Activated CD8-positive, alpha-beta memory T cell treated with anti-CD3 and anti-CD28 coated beads, Interleukin-2, amount 50 U/mL, for 4 hours (primary cell): Measurements from ENCODE around the gene PEX16.
A peak's percentile ranks its signal among the peaks of the same experiment; 100 is the strongest.

Experiments used
- DNase-seq: peaks from one replicate; pipeline ENCODE4 v3.0.0-alpha.2; 2020

The PEX16 gene

DNA sequence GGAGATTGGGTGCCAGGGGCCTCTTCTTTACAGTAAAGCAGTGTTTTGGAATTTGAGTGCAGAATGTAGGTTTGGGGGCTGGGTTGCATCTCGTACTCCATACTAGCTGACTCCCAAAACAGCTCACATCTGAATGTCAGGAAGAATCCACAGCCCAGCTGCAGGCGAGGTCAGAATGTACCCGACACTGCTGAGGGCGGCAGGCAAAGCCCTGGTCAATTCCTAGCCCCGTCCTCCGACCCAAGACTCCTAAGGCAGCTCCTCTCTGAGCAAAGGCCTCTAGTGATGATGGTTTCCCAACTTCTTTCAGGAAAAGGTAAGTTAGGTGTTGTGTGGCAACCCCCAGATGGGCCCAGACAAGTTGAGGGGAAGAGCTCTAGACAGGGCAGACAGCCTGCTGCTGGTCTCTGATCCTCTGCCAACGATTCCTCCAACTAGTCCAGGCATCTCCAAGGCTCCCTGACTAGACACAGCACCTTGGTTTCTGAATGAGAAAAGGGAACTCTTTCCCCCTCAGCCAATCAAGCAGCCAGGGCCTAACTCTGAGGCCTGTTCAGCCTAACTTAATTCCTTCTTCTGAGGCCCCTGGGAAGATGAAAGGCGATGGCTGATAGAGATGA lies 13.4 kb upstream of the PEX16 start:
- no peak for DNase-seq

DNA sequence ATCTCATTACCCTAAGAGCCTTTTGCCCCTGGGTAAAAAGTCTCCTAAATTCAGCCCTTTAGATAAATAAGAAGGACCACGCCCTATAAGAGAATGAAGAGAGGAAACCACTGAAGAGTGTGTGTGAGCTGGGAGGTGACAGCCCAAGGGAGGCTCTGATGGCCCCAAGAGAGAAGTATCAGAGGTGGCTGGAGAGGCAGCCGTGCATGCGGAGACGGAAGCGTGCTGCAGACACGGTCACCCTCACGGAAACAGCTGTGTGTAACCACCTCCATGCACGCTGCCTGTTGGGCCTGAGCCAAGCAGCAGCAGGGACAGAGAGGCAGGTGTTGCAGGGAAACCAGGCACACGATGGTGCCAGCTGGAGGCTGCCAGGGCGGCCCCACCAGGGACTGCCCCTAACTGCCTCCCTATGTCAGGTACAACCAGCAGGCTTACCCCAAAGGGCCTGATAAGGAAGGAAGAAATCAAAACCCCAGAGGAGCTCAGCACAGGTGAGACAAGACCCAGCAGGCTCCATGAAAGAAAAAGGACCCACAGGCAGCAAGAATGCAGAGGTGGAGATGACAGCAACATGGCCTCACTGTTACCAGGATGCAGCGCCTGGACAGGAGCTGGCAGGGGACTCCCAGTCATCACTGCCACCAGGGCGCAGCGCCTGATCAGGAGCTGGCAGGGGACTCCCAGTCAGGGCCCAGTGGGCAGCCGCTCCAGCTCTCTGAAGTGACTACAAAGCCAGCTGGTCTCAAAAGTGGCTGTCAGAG lies 12.5 kb upstream of the PEX16 start:
- no peak for DNase-seq

DNA sequence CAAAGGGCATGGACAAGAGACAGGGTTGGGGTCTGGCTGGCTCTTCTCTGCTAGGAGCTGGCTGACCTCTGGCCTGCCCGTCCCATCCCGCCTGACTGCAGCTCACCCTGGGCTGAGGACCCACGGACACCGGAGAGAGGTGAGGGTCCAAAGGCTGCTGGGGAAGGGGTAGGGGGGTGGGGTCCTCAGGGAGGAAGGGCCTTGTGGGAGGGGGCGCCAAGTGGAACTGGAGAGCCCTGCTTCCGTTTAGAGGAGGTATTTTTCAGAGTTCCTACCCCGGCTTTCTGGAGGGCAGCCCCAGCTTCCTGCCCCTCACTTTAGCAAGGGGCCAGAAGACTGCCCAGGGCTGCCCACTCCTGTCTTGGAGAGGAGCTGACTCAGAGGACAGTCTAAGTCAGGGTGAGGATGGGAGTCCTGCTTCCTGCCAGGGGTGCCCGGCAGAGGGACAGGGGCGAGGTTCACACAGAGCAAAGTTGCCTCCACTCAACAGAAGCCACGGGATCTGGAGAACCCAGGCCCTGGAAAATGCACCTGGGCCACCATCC lies 11.9 kb upstream of the PEX16 start:
- no peak for DNase-seq

DNA sequence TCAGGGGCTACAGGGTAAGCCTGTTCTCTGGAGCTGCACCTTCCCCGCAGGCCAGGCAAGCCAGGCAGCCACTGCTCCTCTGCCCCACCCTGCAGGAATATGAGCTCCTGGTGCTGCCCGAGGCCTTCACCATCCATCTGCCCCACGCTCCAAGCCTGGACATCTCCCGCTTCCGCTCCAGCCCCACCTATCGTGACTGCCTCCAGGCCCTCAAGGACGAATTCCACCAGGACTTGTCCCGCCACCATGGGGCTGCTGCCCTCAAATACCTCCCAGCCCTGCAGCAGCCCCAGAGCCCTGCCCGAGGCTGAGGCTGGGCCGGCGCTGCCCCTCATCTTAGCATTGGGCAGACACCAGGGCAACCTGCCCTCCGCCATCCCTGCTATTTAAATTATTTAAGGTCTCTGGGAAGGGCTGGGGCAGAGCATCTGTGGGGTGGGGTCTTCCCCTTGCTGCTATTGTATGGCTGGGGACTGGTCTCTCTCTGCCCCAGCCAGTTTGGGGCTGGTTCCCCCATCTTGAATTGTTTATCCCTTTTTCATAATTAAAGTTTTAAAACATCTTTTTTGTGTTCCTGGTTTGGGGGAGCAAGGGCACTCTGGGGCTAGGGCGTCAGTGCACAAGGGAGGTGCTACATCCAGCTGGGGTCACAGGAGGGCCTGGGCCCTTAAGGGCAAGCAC lies 11.0 kb upstream of the PEX16 start:
- no peak for DNase-seq

DNA sequence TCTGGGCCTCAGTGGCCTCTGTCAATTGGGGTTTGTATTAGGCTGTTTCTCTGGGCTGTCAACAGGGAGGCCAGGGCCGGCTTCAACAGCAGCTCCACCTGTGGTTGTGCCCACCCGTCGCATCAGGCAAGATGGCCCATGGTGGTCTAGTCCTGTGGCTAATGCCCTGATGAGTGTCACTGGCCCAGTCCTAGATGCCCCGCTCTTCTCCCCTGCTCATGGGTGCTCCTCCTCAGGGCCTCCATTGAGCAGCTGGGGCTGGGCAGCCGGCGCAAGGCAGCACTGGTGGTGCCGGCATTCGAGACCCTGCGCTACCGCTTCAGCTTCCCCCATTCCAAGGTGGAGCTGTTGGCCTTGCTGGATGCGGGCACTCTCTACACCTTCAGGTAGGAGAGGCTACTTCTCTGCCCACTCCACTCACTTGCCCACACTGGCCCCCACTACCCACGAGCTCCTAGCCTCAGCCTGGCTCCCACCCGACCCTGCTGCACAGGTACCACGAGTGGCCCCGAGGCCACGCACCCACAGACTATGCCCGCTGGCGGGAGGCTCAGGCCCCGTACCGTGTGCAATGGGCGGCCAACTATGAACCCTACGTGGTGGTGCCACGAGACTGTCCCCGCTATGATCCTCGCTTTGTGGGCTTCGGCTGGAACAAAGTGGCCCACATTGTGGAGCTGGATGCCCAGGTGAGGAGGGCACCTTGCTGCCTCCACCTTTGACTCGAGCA lies 10.2 kb upstream of the PEX16 start:
- no peak for DNase-seq

DNA sequence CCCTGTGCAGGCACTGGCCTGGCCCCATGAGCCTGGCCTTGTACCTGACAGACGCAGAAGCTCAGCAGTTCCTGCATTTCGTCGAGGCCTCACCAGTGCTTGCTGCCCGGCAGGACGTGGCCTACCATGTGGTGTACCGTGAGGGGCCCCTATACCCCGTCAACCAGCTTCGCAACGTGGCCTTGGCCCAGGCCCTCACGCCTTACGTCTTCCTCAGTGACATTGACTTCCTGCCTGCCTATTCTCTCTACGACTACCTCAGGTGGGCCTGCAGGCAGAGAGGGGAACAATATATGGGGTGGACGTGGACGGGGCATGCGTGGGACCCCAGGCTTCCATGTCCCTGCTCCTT lies 9.6 kb upstream of the PEX16 start:
- DNase-seq = no peak

DNA sequence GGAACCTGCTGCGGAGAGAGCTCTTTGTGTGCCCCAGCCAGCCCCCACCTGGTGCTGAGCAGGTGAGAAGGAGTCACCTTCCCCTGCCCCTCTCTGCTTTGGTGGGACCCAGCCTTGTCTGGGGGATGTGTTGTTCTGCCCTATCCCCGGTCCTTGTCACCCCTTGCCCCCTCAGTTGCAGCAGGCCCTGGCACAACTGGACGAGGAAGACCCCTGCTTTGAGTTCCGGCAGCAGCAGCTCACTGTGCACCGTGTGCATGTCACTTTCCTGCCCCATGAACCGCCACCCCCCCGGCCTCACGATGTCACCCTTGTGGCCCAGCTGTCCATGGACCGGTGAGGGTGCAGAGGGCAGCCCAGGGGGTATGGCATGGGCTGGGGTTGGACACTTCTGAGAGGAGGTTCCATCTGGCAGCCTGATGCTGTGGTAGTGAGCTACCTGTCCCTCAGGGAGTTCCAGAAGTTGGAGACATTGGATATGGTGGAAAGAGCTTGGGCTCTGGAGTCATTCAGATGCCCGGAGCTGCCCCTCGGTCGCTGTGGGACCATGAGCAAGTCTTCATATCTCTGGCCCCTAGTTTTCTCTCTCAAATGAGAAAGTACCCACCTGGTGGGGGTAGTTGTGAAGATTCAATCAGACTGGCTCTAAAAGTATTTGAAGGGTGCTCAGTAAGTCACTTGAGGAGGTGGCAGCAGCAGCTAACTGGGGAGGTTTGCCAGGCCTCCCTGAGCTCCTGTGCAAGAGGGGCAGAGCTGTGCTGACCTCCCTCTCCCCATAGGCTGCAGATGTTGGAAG lies 9.1 kb upstream of the PEX16 start:
- no peak for DNase-seq

DNA sequence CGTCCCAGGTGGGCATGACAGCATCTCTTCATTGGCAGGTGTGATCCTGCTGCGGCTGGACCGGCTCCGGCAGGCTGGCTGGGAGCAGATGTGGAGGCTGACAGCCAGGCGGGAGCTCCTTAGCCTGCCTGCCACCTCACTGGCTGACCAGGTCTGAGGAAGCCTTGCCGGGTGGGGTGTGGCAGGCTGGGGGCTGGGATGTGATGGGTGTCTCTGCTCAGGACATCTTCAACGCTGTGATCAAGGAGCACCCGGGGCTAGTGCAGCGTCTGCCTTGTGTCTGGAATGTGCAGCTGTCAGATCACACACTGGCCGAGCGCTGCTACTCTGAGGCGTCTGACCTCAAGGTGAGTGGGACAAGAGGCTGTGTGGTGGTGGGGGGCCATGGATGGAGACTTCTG lies 8.3 kb upstream of the PEX16 start:
- no peak for DNase-seq

DNA sequence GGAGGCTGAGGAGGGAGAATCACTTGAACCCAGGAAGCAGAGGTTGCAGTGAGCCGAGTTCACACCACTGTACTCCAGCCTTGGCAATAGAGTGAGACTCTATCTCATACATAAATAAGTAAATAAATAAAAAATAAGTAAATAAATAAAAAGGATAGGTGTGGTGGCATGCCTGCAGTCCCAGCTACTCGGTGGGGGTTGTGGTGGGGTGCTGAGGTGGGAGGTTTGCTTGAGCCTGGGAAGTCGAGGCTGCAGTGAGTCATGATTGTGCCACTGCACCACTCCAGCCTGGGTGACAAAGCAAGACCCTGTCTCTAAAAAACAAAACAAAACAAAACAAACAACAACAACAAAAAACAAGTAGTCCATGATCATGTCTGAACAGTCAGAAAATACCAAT lies 7.9 kb upstream of the PEX16 start:
- no peak for DNase-seq

DNA sequence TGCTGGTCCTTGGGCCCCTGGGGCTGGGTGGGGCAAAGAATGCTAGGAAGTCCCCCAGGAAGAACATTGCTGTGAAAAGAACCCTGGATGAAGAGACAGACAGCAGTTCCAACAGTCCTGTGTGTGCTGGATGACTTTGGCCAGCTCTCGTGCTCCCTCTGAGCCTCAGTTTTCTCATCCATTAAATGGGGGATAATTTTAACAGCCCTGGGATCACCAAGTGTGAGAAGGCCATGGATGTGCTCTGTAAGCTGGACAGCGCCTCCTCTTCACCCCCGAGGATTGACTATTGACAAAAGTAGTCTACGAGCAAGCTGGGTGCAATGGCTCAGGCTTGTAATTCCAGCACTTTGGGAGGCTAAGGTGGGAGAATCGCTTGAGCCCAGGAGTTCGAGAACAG lies 7.2 kb upstream of the PEX16 start:
- DNase-seq = no peak

DNA sequence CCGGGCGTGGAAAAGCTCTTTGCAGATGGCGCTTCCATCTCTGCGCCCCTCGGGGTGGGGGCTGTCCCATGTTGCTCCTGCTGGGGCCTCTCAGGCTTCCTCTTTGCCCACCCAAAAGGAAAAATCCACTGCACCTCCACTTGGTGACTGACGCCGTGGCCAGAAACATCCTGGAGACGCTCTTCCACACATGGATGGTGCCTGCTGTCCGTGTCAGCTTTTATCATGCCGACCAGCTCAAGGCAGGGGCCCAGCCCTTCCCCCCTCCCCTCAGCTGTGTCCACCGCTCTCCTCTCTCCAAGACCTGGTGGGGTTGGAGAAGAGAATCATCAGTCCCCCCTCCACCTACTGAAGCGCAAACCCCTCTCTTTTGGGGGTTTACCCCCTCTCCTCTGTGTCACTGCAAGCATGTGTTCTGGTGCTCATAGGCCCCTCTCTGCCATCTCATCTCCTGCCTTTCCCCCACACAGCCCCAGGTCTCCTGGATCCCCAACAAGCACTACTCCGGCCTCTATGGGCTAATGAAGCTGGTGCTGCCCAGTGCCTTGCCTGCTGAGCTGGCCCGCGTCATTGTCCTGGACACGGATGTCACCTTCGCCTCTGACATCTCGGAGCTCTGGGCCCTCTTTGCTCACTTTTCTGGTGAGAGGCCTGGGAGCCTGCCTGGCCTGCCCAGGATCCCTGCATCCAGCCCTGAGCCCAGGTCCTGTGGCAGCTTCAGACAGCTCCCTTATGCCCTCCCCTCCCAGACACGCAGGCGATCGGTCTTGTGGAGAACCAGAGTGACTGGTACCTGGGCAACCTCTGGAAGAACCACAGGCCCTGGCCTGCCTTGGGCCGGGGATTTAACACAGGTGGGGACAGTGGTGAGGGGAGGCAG lies 6.6 kb upstream of the PEX16 start:
- DNase-seq = no peak

DNA sequence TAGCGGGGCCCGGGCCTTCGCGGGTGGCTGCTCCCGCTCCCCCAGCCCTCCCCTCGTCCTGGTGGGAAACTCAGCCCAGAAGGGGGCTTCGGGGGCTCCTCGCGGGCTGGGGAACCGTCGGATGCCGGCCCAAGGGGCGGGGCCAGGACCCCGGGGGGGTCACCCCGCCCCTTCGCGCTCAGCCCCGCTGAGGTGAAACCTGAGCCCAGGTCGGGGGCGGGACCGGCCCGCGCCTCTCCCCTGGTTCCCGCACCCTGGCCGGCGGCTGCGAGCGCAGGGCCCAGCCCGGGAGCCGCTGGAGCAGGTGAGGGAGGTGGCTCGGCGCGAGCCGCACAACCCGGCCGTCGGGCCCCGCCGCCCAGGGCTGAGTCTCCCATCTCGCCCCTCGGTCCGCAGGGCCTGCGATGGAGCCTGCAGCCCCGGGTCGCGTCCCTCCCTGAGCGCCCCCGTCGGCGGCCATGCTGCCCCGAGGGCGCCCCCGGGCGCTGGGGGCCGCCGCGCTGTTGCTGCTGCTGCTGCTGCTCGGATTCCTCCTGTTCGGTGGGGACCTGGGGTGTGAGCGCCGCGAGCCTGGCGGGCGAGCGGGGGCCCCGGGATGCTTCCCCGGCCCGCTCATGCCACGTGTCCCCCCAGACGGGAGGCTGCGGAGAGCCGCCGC lies 4.9 kb upstream of the PEX16 start, which contains the start of gene LARGE2:
Gene LARGE2 (plus strand): TSS at position 232 of the 658 bp plus-strand sequence. CDS start 227 bp downstream, at position 459.
- DNase-seq = peak; percentile 41

DNA sequence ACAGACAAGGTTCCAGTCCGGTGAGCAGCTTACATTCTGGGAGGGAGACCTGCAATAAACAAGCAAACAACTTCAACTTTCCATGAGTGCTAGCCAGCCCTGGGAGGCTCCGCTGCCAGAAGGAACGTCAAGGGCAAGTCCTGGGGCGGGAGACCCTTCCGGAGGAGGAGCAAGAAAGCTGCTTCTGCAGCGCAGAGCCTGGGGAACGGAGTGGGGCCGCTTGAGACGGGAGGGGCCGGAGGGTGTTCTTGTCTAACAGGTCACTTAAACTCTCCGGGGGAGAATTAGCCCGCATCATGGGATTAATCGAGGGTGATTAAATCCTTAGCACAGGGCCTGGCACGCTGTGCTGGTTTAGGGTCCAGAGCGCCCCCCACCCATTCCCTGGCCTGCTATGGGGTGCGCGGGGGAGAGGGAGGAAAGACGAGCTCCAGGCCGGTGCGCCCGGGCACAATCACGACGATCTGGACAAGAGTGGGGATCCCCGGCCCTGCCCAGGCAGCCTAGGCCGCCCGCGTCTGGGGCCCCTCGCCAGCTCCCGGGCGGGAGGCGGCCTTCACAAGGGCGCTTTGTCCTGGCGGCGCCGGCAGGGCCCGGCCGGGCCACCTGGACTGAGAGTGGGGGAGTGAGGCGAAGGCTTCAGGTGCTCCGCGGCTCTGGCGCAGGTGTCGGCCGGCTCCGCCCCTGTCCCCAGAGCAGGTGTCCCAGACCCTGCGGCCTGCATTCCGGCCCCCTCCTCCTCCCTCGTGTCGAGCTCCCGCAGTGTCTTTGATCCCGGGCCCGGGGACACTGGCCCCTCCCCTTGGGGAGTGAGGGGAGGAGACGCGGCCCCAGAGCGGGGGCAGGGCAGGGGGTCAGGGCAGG lies 4.1 kb upstream of the PEX16 start:
- DNase-seq = peak; percentile 25

DNA sequence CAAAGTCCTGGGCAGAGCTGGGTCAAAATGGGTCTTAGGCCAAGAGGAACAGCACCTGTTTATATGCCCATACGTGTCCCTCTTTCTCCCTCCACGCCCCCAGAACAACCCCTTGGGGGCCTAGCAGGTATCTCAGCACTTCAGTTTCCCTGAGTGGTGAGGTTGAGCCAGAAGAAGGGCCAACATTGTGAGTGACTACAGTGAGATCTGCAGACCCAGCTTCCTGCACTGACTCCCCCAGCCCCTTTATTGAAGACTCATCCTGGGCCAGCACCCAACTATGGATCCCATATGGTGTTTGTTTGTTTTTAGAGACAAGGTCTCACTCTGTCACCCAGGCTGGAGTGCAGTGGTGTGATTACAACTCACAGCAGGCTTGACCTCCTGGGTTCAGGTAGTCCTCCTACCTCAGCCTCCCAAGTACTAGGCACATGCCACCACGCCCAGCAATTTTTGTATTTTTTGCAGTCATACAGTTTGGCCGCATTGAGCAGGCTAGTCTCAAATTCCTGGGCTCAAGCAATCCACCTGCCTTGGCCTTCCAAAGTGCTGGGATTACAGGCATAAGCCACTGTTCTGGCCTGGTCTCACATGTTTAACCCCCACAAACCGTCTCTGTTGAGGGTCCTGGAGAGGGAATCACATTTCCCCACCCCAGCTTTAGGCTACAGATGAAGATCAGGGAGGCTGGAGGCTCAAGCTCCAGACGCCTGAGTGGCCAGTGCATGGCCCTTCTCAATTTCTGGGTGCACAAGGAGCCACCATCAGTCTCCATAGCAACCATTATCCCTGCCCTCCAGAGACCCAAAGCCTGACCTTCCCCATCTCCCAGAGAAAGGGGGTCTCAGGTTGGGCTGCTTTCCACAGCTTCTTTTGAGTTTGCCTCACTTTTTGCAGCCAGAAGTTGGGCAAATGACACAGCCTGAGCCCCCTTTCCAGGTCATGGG lies 3.1 kb upstream of the PEX16 start:
- peak; percentile 13 for DNase-seq

DNA sequence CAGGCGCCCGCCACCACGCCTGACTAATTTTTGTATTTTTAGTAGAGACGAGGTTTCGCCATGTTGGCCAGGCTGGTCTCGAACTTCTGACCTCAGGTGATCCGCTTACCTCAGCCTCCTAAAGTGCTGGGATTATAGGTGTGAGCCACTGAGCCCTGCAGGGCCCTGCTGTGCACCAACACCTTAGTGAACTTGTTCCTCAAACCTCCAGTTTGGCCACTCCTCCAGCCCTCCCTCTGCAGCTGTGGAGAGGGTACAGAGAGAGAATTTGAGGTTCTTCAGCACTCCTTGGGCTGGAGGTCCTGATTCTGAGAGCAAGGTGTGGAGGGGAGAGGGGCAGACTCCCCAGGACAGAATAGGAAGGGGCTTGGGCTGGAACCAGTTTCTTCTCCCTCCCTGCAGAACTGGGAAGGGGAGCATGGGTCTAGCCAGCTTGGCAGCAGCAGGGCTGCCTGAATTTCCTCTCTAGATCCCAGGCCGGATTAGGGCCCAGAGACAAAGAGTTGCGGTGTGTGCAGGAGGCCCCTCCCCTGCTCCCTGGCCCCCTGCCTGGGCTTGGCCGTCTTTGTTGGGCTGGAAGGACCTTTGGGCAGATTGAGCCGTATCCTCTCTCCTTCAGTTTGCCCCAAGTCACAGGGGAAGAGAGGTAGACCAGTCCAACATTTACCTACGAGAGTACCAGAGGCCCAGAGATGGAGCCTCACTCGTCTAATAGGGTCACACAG lies 2.3 kb upstream of the PEX16 start:
- peak; percentile 12 for DNase-seq

DNA sequence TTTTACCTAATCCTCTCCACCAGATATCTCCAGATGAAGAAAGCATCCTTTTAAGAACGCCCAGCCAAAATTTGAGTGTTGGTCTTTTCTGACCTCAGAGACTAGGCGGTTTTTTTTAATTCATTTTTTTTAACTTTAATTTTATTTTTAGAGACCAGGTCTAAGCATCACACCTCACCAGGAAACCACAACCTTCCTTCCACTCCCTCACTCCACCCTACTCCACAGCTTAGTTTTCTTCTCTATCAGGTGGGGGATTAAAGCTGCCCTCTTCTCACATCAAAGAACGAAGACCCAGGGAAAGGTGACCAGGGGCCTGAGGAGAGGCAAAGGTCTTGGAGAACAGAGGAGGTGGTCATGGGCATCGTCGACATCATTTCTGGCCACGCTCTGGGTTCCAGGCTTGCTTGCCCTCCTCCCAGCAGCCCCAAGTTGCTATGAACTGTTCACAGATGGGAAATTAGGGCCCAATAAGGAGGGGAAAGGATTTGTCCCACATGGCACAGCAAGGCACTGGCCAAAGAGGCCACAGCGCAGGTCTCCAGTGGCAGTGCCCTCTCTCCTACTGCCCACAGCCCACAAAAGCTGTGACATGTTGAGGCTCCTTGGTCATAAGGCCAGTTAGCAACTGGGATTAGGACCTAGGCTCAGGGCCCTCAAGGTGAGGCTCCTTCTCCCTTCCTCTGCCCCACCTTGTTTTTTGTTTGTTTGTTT lies 1.4 kb upstream of the PEX16 start:
- peak; percentile 7 for DNase-seq

DNA sequence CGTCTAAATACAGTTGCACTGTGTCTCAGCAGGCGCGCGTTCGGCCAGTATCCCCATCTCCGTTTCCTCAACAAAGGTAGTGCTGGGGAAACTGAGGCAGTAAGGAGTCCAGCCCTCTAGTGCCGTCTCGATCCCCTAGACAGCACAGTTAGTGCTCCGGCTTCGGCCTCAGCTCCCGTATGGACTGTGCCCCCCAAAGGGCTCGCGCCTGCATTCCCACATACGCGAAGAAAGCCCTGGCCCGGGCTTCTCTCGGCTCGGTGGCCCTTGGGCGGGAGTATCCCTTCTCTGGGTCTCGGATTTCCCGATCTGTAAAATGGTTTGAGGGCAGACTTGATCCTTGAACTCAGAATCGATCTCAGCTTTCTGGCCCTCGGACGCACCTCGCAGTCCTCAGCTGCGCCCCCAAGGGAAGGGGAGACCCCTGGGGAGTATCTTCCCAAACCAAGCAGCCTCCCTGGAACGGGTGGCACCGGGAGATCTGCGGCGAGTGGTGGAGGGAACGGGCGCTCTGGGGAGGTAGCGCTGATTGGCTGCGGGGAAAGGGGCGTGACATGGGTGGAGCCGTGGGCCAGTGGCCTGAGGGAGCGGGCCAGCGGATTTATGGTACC lies 759 bp upstream of the PEX16 start:
- peak; percentile 48 for DNase-seq
